ENCODE results near the gene TOMT.
A peak's percentile ranks its signal among the peaks of the same experiment; 100 is the strongest.

TOMT gene

GRCh38 chr11:72088076-72088808 lies 17.5 kb upstream of the TOMT start:
- DNase-seq (ENCODE audit: low spot score): no peak

- DNase-seq (ENCODE audit: low spot score): peak; percentile 79
Observed at GRCh38 chr11:72091292-72091691, 14.4 kb upstream of the TOMT start.

DNA sequence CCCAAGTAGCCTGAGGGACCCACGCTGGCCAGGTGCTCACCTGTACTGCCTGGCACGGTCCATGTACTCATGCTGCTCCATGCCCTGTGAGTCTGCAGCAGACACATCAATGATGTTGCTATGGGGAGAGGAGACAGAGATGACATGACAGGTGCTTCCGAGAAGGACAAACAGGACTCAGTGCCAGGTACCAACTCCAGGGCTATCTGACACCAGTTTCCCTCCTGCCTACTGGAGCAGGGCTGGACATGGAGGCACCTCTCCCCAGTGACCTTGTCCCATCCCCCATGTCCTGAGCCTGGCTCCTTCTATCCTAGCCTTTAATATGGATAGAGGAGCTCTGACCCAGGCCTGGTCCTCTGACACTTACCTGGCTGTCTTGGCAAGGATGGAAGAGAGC lies 7.0 kb upstream of the TOMT start:
- DNase-seq (ENCODE audit: low spot score): no peak

GRCh38 chr11:72100009-72100408 lies 5.7 kb upstream of the TOMT start:
- no peak for DNase-seq (ENCODE audit: low spot score)

DNA sequence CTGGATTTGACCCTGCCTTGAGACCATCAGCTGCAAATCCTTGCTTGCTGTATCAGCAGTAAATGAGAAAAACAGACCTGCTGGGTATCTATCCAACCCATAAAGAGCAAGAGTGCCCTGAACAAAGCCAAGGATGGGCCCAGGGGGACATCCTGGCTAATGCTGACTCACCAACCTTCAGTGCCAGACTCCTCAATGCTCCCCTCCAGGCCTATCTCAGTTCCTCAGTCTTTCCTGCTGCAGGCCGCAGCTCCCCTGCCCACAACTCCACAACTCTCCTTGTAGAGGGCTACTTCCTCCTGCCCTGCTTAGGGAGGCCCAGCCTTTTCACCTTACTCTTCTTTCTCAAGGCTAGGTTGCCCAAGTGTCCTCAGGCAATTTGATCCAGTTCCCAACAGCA lies 5.3 kb upstream of the TOMT start:
- DNase-seq (ENCODE audit: low spot score): no peak

GRCh38 chr11:72102162-72102561 lies 3.6 kb upstream of the TOMT start:
- no peak for DNase-seq (ENCODE audit: low spot score)

DNA sequence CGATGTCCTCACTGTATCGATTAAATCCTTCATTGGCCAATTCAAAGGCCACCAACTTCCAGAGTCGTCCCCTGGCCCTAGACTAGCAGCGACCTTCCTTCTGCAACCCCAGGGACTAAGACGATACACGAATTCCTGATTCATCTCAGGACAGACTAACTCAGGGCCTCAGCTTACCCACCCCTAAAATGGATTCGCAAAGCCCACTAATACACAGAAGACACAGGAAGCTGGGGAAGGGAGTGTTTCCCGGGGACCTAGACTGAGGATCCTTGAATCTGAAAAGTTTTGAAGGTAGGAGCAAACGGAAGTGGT lies 3.1 kb upstream of the TOMT start:
- DNase-seq (ENCODE audit: low spot score): no peak

GRCh38 chr11:72102946-72103753 lies 2.6 kb upstream of the TOMT start, which contains the start of gene LAMTOR1:
Gene LAMTOR1 (minus strand): TSS chr11:72103297. CDS start chr11:72103224, 73 bp downstream.
- DNase-seq (ENCODE audit: low spot score): peak; percentile 98

DNA sequence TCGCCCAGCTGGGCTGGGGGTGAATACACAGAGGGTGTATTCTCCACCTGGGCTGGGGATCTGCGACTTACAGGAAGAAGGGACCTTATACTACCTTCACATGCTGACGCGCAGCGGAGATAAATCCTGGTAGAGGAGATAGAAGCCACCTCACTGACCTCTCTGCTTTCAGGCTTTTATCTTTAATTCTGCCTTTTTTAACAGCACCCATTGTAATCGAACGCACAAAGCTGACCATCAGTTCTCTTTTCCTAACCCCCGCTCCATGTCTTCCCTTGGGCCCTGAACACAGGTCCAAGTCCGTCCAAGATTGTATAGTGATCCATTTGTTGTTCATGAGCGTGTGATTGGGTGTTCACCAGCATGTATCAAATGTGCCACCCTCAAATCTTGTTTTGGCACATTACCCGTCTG lies 2.0 kb upstream of the TOMT start:
- no peak for DNase-seq (ENCODE audit: low spot score)

GRCh38 chr11:72111300-72112142 lies 5.8 kb downstream of the TOMT start:
- DNase-seq (ENCODE audit: low spot score): no peak

DNA sequence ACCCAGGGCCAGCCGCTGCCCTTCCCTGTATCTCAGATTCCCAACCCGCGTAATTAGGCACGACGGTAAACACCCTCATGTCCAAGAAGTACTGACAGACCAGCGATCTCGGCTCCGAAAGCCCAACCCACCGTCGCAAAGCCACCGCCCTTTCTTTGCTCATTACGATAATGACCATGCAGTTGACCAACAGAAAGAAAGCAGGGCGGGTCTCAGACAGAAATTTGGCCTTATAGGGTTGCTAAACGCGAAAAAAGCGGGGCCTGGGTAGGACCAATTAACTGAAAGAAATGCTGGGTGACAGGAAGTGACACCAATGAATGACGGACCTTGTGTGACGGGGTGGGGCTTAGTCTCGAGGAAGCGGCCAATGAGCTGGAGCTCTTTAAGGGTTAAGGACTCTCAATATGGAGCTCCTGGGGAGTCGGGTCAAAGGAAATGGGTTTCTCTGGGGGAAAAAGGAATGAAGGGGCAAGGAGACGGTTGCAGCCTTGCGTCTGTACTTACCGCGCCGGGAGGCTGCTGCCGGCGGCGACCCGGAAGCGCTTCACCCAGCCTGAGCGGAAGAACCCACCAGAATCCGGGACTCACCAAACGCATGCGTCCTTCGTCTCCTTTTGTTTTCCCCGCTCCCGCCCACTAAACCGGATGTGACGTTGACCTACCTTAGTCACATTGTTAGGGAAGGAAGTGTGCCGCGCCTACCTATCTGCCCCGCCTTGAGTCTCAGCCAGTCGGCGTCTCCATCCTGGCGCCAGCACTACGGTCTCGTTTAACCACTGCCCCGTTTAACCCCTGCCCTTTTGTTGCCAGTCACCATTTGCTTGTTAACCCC lies 6.6 kb downstream of the TOMT start, which contains the start of gene ANAPC15:
ANAPC15 (minus strand) TSS at position 553 of the 835 bp plus-strand sequence. CDS start 1,419 bp downstream, outside the sequence.
- DNase-seq (ENCODE audit: low spot score): peak; percentile 92

DNA sequence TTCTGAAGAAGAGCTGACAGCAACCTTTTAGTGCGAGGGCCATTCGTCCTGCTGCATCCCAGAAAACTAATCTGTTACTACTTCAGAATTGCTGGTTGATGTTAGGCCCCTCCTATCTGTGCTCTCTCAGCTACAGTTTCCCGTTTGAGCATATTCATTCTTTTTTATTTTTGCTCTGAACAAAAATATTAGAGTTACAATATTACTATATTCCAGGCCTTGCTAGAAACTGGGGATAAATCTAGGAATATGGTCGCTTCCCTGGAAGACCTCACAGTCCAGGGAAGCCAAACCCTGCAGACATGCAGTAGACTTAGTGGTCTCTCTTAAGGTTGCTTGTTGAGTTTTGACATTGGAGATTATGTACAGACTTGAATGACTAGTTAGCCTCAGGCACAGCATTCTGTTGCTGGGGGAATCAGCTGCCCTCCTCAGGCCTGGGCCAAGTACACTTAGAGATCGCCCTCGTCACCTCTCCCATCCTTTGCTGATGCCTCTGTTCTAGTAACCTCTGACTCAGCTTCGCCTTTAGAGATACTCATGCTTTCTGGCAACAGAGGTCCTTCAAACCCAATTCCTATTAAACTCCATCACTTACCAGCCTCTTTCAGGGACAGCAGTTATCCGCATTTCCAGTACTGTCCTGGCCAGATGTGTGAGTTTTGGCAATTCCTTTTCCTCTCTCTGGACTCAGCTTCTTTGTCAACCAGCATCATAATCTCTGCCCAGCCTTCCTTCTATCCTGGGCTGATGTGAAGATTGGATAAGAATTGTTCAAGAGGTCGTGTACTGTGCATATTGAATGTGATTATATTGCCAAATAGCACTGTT lies 7.5 kb downstream of the TOMT start:
- DNase-seq (ENCODE audit: low spot score): peak; percentile 24

GRCh38 chr11:72114570-72114969 lies 8.8 kb downstream of the TOMT start:
- no peak for DNase-seq (ENCODE audit: low spot score)

GRCh38 chr11:72116019-72116755 lies 10.5 kb downstream of the TOMT start:
- DNase-seq (ENCODE audit: low spot score): no peak

- DNase-seq (ENCODE audit: low spot score): no peak
Observed at GRCh38 chr11:72119198-72119597, 13.5 kb downstream of the TOMT start.

DNA sequence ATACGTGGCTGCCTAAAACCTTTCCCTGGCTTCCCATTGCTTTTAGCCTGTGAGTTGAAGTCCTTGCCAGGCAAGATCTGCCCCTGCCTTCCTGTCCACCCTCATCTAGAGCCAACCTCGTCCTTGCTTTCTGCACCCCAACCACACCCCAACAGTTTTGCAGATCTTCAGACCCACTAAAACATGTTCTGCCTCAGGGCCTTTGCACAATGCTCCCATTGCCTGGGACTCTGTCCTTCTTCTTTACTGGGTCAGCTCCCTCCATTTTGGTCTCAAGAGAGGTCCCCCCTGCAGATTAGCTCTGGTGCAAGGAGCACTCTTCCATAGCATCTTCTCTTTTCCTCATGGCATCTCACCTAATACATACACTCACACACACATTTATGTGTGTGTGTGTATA lies 15.2 kb downstream of the TOMT start:
- DNase-seq (ENCODE audit: low spot score): no peak

DNA sequence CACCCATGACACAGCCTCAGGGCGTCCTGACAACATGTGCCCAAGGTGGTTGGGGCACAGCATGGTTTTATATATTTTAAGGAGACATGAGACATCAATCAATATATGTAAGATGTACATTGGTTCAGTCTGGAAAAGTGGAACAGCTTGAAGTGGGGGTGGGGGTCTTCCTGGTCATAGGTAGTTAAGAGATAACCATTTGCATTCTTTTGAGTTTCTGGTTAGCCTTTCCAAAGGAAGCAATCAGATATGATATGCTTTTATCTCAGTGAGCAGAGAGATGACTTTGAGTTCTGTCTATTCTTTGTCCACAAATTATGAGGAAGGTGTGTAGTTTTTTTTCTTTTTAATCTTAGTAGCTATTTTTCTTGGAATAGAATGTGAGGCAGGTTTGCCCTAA lies 16.9 kb downstream of the TOMT start:
- DNase-seq (ENCODE audit: low spot score): no peak

DNA sequence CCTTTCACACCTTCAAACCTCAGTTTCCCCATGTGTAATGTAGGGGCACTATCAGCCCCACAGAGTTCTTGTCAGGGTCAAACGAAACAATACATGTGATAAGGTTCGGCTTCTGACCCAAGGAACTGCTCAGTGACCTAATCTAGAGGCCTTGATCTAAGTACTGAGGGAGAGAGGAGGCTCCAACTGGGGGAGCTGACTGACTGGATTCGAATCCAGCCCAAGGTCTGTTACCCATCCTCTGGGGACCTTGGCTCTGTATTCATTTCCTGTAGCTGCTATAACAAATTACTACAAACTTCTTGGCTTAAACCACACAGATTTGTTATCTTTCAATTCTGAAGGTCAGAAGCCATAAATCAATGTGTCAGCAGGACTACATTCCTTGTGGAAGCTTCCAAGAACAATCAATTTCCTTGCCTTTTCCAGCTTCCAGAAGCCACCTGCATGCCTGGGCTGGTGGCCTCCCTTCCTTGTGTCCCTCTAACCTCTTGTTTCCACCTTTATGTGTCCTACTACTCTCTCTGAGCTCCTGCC lies 17.5 kb downstream of the TOMT start:
- no peak for DNase-seq (ENCODE audit: low spot score)

DNA sequence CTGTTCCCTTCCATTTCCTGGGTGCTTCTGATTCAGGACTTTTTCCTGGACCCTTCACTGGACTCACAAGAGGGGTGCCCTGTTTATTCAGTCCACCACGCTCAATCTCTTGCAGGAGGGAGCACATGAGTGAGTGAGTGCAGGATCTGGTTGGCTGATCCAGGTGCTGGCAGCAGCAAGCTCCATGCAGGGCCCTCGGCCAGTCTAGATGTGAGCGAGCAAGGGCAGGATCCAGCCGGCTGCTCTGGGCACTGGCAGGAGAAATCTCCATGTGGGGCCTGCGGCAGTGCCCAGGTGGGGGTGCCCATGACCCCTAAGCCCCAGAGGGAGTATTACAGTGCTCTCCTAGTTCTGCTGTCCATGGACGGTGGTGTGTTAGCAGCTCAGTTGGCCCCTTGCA lies 18.3 kb downstream of the TOMT start:
- no peak for DNase-seq (ENCODE audit: low spot score)

DNA sequence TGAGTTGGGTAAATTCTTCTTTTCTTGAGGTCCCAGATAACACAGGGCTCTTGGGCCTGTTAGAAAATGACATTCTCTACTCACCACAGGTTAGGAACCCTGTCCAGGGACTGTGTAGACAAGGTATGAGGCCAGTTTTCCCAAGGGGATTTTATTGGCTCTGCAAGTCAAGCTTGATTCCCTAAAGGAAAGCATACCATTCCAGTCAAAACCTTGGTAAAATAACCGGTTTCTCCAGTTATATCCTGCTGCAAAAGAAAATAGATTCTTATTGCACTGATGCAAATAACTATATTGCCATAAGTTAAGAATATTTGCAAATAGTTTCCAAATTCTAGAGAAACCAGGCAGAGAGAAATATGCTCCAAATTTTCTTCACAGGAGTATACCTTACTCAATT lies 20.2 kb downstream of the TOMT start:
- no peak for DNase-seq (ENCODE audit: low spot score)
